ENCODE measurements around the gene TXLNA.

DNA sequence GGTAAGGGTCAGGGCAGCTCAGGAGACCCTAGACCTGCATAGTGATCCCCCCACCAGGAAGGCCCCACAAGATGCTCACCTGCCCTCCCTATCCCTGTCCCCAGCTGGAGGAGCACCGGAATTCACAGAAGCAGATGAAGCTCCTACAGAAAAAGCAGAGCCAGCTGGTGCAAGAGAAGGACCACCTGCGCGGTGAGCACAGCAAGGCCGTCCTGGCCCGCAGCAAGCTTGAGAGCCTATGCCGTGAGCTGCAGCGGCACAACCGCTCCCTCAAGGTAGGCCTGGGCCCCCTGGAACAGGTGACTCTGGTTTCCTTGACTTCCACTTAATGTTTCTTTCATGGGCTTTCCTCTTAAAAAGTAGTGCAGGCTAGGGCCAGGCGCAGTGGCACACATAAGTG lies 8.4 kb downstream of the TXLNA start:
- no peak for TF ChIP-seq POLR2A (IDR thresholded peaks at IDR 0.05; ENCODE audit: low read length)
- no peak for TF ChIP-seq GATA1 (IDR thresholded peaks at IDR 0.05; ENCODE audit: low read depth, low read length)
